ENCODE results near the gene GDF7. TPM values are rescaled to one million over a fixed set of nuclear protein-coding genes. Genes with fewer than 3 reads are reported as not detected.

The GDF7 gene
- total and polyA plus RNA-seq, 3 experiments from 2014 or later = 0.10 TPM; not detected in 2

- no peak for DNase-seq
These were observed 8.9 kb downstream of the GDF7 start for GRCh38 chr2:20675701-20676352.

DNA sequence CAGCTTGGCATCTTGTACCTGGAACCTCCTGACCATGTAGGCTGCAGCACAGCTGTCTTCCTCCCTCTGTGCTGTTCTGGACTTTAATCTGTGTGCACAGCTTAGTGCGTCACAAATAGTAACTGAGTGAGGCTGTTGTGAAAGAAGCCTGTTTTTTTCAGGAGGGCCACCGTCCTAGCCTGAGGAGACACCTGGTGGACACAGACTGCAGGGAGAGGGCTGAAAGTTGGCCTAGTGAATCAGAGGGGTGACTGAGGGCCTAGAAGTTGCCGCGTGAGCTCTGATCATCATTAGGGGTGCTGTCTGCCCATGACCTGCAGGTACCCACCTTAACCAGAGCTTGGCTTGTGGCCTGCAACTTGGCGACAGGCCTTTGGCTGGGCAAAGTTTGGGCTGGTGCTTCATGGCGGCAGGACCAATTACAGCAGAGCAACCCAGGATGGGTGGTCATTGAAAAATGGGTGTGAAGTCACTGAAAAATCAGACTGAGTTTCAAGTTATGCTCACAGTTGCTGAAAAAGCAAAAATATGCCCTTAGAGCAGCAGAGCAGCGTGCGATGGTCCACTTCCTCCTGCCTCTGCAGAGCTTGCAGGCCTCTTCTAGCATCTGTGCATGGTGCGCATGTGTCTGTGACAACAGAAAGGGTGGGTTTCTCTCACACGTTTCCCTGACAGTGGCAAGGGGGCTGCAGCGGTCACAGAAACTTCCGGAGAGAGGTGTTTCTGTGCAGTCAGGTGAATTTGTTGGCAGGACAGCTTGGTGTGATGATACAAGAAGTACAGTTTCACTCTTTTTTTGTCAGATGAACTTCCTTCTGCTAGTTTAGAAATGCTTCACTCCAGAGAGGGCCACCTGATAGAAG lies 9.6 kb downstream of the GDF7 start:
- Mint-ChIP-seq H3K27ac (peak overlapping the region in 2 of 8 donors; percentile 19 to 73), H3K9me3 (no peaks in the 10 kb centered on the region), H3K36me3 (peaks cover 0 to 14% (median 2%) of the 10 kb centered on the region in 3 donors), H3K27me3 (peaks cover 10 to 25% of the 10 kb centered on the region in 2 donors), H3K4me1 (peaks cover 0 to 5% (median 0%) of the 10 kb centered on the region in 3 donors), H3K4me3 (no peak overlapping the region)
- Histone ChIP-seq H3K9me3 (ENCODE audit: low read length) (no peaks in the 10 kb centered on the region), H3K27ac (ENCODE audit: low read depth, low read length) (no peak overlapping the region), H3K36me3 (ENCODE audit: insufficient read depth, low read length) (no peaks in the 10 kb centered on the region), H3K4me1 (ENCODE audit: insufficient read depth, low read length) (no peaks in the 10 kb centered on the region), H3K27me3 (ENCODE audit: insufficient read depth, low read length, poor library complexity, severe bottlenecking) (peaks cover 12% of the 10 kb centered on the region), H3K4me3 (ENCODE audit: low read length) (no peak overlapping the region)
- ChIA-PET POLR2A (no interaction called here), CTCF (interaction anchor here (1.0 to 2.6 kb wide), 3 partner anchors 15 to 16 kb away, joined by 3 to 12 read pairs (median 9); no protein-coding TSS in a partner anchor)
- DNase-seq = no peak

More at GRCh38 chr2:20675701-20676352, 8.9 kb downstream of the GDF7 start:
- H3K4me1 Mint-ChIP-seq = peaks cover 0 to 11% (median 0%) of the 10 kb centered on the region in 3 donors
- H3K27me3 Mint-ChIP-seq = peaks cover 12 to 31% of the 10 kb centered on the region in 2 donors
- ChIA-PET POLR2A (no interaction called here), CTCF (interaction anchor here (0.9 to 1.7 kb wide), 4 partner anchors 14 to 287 kb away, joined by 3 to 9 read pairs (median 4); no protein-coding TSS in a partner anchor)
- Histone ChIP-seq H3K27ac (ENCODE audit: low read depth, low read length) (no peak overlapping the region), H3K4me3 (ENCODE audit: low read length) (no peak overlapping the region), H3K4me1 (ENCODE audit: insufficient read depth, low read length) (no peaks in the 10 kb centered on the region), H3K27me3 (ENCODE audit: insufficient read depth, low read length, poor library complexity, severe bottlenecking) (peaks cover 14% of the 10 kb centered on the region), H3K9me3 (ENCODE audit: low read length) (no peaks in the 10 kb centered on the region), H3K36me3 (ENCODE audit: insufficient read depth, low read length) (no peaks in the 10 kb centered on the region)
- peaks cover 0 to 9% (median 2%) of the 10 kb centered on the region in 3 donors for H3K36me3 Mint-ChIP-seq
- no peak overlapping the region for H3K4me3 Mint-ChIP-seq
- no peaks in the 10 kb centered on the region for H3K9me3 Mint-ChIP-seq
- peak overlapping the region in 1 of 8 donors; percentile 32 for H3K27ac Mint-ChIP-seq

DNA sequence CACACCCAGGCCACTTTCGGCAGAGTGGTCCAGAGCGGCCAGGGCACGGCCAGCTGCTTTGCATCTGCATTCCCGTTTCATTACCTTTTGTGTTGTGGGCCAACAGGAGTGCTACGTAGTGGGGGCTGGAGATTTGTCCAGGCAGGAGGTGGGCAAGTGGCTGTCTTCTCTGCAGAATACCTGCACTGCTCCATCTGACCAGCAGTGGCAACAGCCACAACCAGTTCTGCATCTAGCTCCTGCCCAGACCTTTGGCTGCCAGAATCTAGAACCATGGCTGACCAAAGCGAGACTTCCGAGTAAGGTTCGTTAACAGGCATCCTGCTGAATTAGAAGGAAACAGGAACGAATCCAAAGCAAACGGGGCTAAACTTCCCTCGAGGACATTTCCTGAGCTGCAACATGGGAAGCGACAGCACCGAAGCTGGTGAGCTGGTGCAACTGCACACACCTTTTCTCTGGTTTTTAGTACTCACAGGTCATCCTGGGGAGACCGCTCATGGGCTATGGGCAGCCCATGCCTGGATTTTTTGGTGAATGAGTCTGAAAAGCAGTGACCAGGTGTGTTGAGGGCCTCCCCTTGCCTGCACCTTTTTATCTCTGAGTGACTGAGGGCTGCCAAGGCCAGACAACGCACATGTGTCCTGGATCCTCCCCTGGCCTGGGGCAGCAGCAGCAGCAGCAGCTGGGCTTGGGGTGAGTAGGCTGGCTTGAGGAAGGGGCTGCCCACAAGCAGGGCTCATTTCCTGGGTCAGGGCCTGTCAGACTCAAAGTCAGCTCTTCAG lies 10.5 kb downstream of the GDF7 start:
- Mint-ChIP-seq H3K9me3 (no peaks in the 10 kb centered on the region), H3K4me3 (no peak overlapping the region), H3K27ac (peak overlapping the region in 1 of 8 donors; percentile 32), H3K4me1 (peaks cover 0 to 1% (median 0%) of the 10 kb centered on the region in 3 donors), H3K36me3 (peaks cover 3 to 23% (median 4%) of the 10 kb centered on the region in 3 donors), H3K27me3 (peaks cover 5 to 16% of the 10 kb centered on the region in 2 donors)
- DNase-seq = no peak
- Histone ChIP-seq H3K27ac (ENCODE audit: low read depth, low read length) (no peak overlapping the region), H3K36me3 (ENCODE audit: insufficient read depth, low read length) (peaks cover 3% of the 10 kb centered on the region), H3K4me3 (ENCODE audit: low read length) (no peak overlapping the region), H3K27me3 (ENCODE audit: insufficient read depth, low read length, poor library complexity, severe bottlenecking) (peaks cover 9% of the 10 kb centered on the region), H3K4me1 (ENCODE audit: insufficient read depth, low read length) (no peaks in the 10 kb centered on the region), H3K9me3 (ENCODE audit: low read length) (no peaks in the 10 kb centered on the region)
- POLR2A ChIA-PET = no interaction called here
- CTCF ChIA-PET = interaction anchor here (2.6 kb wide), 1 partner anchor 16 kb away, joined by 12 read pairs; no protein-coding TSS in a partner anchor

GRCh38 chr2:20678086-20678395 lies 11.1 kb downstream of the GDF7 start:
- Histone ChIP-seq H3K27ac (ENCODE audit: low read depth, low read length) (no peak overlapping the region), H3K9me3 (ENCODE audit: low read length) (no peaks in the 10 kb centered on the region), H3K27me3 (ENCODE audit: insufficient read depth, low read length, poor library complexity, severe bottlenecking) (peaks cover 5% of the 10 kb centered on the region), H3K36me3 (ENCODE audit: insufficient read depth, low read length) (peaks cover 3% of the 10 kb centered on the region), H3K4me1 (ENCODE audit: insufficient read depth, low read length) (no peaks in the 10 kb centered on the region), H3K4me3 (ENCODE audit: low read length) (no peak overlapping the region)
- ChIA-PET CTCF (interaction anchor here (2.6 kb wide), 1 partner anchor 16 kb away, joined by 12 read pairs; no protein-coding TSS in a partner anchor), POLR2A (no interaction called here)
- DNase-seq = no peak
- peaks cover 0 to 10% of the 10 kb centered on the region in 2 donors for H3K27me3 Mint-ChIP-seq
- peak overlapping the region in 1 of 8 donors; percentile 32 for H3K27ac Mint-ChIP-seq
- H3K36me3 Mint-ChIP-seq = peaks cover 4 to 29% (median 7%) of the 10 kb centered on the region in 3 donors
- H3K4me1 Mint-ChIP-seq = peaks cover 0 to 3% (median 0%) of the 10 kb centered on the region in 3 donors
- no peak overlapping the region for H3K4me3 Mint-ChIP-seq
- H3K9me3 Mint-ChIP-seq = no peaks in the 10 kb centered on the region

DNA sequence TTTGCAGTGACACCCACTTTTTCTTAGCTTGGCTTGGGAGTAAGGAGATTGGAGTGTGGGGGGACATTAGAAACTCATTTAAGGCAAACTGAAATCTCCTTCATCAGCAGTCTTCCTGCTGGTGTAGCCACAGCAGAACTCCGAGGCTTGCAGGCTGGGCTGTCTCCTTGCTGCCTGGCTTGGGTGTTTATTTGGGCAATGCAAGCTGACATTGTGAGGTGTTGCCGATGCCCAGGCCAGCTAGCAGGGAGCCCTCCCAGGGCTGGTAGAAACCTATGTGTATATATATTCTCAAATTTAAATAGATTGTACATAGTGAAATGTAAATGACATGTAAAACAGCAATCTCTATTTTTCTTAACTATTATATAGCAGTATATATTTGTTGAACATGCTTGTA lies 11.8 kb downstream of the GDF7 start:
- peaks cover 0 to 4% (median 0%) of the 10 kb centered on the region in 3 donors for H3K4me1 Mint-ChIP-seq
- H3K4me3 Mint-ChIP-seq = no peak overlapping the region
- Histone ChIP-seq H3K27me3 (ENCODE audit: insufficient read depth, low read length, poor library complexity, severe bottlenecking) (peaks cover 3% of the 10 kb centered on the region), H3K4me3 (ENCODE audit: low read length) (no peak overlapping the region), H3K4me1 (ENCODE audit: insufficient read depth, low read length) (no peaks in the 10 kb centered on the region), H3K27ac (ENCODE audit: low read depth, low read length) (no peak overlapping the region), H3K36me3 (ENCODE audit: insufficient read depth, low read length) (peaks cover 3% of the 10 kb centered on the region), H3K9me3 (ENCODE audit: low read length) (no peaks in the 10 kb centered on the region)
- CTCF ChIA-PET = interaction anchor here (2.6 kb wide), 1 partner anchor 17 kb away, joined by 12 read pairs; no protein-coding TSS in a partner anchor
- POLR2A ChIA-PET = no interaction called here
- H3K27me3 Mint-ChIP-seq = peaks cover 0 to 3% of the 10 kb centered on the region in 2 donors
- H3K9me3 Mint-ChIP-seq = no peaks in the 10 kb centered on the region
- no peak for DNase-seq
- H3K36me3 Mint-ChIP-seq = peaks cover 7 to 36% (median 7%) of the 10 kb centered on the region in 3 donors
- no peak overlapping the region for H3K27ac Mint-ChIP-seq

GRCh38 chr2:20680744-20681375 lies 13.9 kb downstream of the GDF7 start:
- Histone ChIP-seq H3K4me1 (ENCODE audit: insufficient read depth, low read length) (no peaks in the 10 kb centered on the region), H3K9me3 (ENCODE audit: low read length) (no peaks in the 10 kb centered on the region), H3K27ac (ENCODE audit: low read depth, low read length) (no peak overlapping the region), H3K36me3 (ENCODE audit: insufficient read depth, low read length) (peaks cover 3% of the 10 kb centered on the region), H3K27me3 (ENCODE audit: insufficient read depth, low read length, poor library complexity, severe bottlenecking) (no peaks in the 10 kb centered on the region), H3K4me3 (ENCODE audit: low read length) (no peak overlapping the region)
- CTCF ChIA-PET = no interaction called here
- peaks cover 7 to 54% (median 11%) of the 10 kb centered on the region in 3 donors for H3K36me3 Mint-ChIP-seq
- peak overlapping the region in 1 of 8 donors; percentile 22 for H3K27ac Mint-ChIP-seq
- POLR2A ChIA-PET = no interaction called here
- no peaks in the 10 kb centered on the region for H3K9me3 Mint-ChIP-seq
- no peak for DNase-seq
- H3K27me3 Mint-ChIP-seq = no peaks in the 10 kb centered on the region
- H3K4me1 Mint-ChIP-seq = peaks cover 0 to 4% (median 0%) of the 10 kb centered on the region in 3 donors
- H3K4me3 Mint-ChIP-seq = no peak overlapping the region

DNA sequence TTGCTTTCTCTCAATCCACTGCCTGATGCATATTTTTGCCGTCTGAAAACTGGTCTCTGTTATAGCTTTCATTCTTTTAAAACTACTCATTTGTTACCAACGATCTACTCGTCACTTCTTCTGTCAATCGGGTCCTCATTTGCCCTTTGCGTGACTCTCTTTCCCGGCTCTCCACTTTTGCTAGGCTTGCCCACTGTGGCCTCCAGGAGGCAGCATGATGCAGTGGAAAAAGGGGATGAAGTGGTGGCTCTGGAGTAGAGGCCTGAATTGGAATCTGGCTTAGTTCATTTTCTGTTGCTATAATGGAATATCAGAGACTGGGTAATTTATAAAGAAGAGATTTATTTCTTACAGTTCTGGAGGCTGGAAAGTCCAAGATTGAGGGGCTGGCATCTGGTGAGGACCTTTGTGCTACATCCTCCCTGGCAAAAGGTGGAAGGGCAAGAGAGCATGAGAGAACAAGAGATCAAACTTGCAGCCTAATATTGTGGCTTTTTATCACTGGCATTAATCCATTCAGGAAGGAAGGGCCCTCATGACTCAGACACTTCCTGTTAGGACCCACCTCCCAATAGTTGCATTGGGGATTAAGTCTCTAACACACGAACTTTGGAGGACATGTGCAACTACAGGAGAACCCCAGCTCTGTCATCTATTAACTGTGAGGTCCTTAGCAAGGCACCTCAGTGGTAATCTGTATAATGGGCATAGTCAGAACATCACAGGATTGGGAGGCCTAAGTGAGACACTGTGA lies 15.4 kb downstream of the GDF7 start:
- H3K9me3 Mint-ChIP-seq = no peaks in the 10 kb centered on the region
- H3K4me3 ChIP-seq (ENCODE audit: low read length) = no peak overlapping the region
- no peak overlapping the region for H3K27ac ChIP-seq (ENCODE audit: low read depth, low read length)
- H3K36me3 Mint-ChIP-seq = peaks cover 15 to 67% (median 23%) of the 10 kb centered on the region in 3 donors
- no peaks in the 10 kb centered on the region for H3K27me3 ChIP-seq (ENCODE audit: insufficient read depth, low read length, poor library complexity, severe bottlenecking)
- no peaks in the 10 kb centered on the region for H3K4me1 ChIP-seq (ENCODE audit: insufficient read depth, low read length)
- H3K27me3 Mint-ChIP-seq = no peaks in the 10 kb centered on the region
- H3K4me1 Mint-ChIP-seq = peaks cover 0 to 4% (median 0%) of the 10 kb centered on the region in 3 donors
- H3K27ac Mint-ChIP-seq = peak overlapping the region in 1 of 8 donors; percentile 35
- no peak for DNase-seq
- peaks cover 3% of the 10 kb centered on the region for H3K36me3 ChIP-seq (ENCODE audit: insufficient read depth, low read length)
- ChIA-PET CTCF (interaction anchor here (1.0 to 1.3 kb wide), 2 partner anchors 21 to 286 kb away, joined by 3 read pairs; no protein-coding TSS in a partner anchor), POLR2A (no interaction called here)
- no peaks in the 10 kb centered on the region for H3K9me3 ChIP-seq (ENCODE audit: low read length)
- no peak overlapping the region for H3K4me3 Mint-ChIP-seq
